GM21619 (cell line): ENCODE measurements around the gene PICK1.
"Not testable (repeated sequence)": the region's sequence is repeated elsewhere in the genome, so short reads cannot be mapped to it uniquely, and the experiment has no call there.

Source experiments
- ATAC-seq: cut with Tn5 transposase; IDR thresholded peaks from one replicate; pipeline ENCODE4 v1.9.1; 2021; ENCODE audit not compliant: unreplicated experiment

The PICK1 gene

GRCh38 chr22:38110863-38111852 is 54.0 kb downstream of the PICK1 start:
- ATAC-seq = no peak

GRCh38 chr22:38111925-38112355 is 54.7 kb downstream of the PICK1 start:
- ATAC-seq = no peak

- no peak for ATAC-seq
Observed at GRCh38 chr22:38112381-38112780, 55.2 kb downstream of the PICK1 start.

GRCh38 chr22:38114484-38115398 is 57.5 kb downstream of the PICK1 start:
- ATAC-seq = no peak

DNA sequence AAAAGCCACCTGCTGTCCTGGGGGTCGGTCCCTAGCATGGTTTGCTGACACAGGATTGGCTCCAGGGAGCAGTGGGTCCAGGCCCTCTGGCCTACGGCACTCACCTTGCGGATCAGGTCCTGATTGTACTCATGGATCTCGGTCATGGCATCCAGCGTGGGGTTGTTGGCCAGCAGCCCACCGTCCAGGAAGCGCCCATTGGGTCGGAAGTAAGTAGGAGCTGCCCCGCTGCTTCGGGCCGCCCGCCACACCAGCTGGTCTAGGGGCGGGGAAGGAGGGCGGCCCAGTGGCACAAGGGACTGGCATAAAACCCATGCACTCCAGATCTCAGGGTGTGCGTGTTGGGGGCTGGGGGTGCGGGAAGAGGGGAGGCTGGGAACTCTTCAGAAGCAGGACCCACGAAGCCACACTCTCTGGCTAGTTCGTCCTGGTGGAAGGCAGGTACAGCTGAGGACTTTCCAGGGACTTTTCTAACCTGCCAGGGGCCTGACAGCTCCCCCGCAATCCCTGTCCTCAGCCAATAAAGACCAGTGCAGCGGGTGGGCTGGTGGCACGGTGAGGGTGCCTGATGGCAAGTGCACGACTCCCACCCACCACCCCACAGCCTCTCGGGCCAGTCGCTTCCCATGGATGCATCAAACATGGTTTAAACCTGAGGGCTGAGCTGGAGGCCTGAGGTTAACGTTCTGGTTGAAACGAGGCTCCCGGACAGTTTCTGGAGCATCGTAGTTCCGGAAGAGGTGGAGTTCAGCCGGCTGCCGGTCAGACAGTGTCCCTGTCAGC is 58.4 kb downstream of the PICK1 start:
- no peak for ATAC-seq

DNA sequence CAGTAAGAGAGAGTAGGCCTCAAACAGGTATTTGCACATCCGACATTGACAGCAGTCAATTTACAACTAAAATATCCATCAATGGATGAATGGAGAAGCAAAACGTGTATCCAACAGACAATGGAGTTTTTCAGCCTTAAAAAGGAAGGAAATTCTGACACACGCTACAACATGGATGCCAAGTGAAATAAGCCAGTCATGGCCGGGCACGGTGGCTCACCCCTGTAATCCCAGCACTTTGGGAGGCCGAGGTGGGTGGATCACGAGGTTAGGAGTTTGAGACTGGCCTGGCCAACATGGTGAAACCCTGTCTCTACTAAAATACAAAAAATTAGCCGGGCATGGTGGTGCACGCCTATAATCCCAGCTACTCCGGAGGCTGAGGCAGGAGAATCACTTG is 60.4 kb downstream of the PICK1 start:
- ATAC-seq = not testable (repeated sequence)

DNA sequence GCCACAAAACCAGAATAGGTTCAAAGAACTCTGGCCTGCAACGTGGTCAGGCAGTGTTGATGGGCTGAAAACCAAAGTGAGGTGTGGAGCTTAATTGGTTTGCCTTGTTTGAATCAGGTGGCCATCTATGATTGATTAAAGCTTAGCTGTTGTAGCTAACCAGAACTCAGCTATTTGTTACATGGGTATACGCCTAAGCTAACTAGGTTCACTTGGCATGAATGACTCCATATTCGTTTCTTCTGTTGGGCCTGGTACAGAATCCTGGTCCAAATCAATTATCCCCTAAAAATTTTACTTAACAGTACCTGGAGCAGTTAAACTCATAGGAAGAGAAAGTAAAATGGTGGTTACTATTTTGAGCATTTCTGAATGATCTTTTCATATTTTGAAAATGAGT is 61.0 kb downstream of the PICK1 start:
- no peak for ATAC-seq

DNA sequence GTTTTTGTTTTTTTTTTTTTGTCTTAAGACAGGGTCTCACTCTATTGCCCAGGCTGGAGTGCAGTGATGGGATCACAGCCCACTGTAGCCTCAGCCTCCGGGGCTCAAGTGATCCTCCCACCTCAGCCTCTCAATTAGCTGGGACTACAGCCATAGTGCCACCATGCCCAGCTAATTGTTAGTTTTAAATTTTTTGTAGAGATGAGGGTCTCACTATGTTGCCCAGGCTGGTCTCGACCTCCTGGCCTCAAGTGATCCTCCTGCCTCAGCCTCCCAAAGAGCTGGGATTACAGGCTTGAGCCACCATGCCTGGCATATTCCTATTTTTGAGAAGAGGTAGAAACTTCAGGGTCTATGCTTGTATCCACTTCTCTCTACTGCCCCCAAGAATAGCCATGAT is 61.5 kb downstream of the PICK1 start:
- not testable (repeated sequence) for ATAC-seq

- ATAC-seq = no peak
Observed at GRCh38 chr22:38120359-38121110, 63.3 kb downstream of the PICK1 start.

GRCh38 chr22:38122616-38123015 is 65.4 kb downstream of the PICK1 start:
- ATAC-seq = no peak

DNA sequence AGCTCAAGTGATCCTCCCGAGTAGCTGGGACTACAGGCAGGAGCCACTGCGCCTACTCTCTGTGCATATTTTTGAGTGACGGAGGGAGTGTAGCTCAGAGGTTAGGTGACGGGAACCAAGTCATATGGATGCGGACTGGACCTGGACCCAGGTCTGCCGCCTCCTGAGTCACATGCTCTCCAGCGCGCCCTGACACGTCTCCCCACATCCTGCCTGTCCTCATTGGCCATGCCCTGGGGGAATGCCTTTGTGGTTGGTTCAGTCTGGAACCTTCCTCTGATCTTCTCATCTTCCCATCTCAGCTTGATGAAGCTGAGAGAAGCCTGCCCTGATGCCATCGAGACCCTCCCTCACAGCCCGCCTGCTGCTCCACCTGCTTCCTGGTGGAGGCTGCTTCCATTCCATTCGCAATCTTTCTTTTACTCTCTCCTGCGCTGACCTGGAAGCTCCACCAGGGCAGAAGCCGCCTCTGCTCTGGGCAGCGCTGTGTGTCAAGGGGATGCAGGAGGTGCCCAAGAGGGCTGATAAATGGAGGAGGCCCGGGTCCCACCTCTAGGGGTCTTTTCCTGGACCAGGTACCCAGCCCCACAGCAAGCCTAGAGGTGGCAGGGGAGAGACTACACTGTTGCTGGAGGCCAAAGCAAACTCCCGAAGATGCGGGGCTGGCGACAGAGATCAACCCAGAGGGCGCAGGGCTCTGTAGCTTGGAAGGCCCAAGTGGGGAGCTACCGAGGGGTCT is 67.2 kb downstream of the PICK1 start:
- ATAC-seq = no peak

- ATAC-seq = no peak
Observed at GRCh38 chr22:38125038-38125610, 67.9 kb downstream of the PICK1 start.
